Endodermal cell (in vitro differentiated cells): ENCODE measurements around the gene CYP27B1. TPM values are rescaled to one million over a fixed set of nuclear protein-coding genes. Genes with fewer than 3 reads are reported as not detected.
A peak's percentile ranks its signal among the peaks of the same experiment; 100 is the strongest.

Source experiments
- DNase-seq: peaks from one replicate; pipeline ENCODE4 v3.0.0-alpha.2; 2017
- H3K27ac ChIP-seq: 2 replicates; pipeline ENCODE4 v1.5.1; 2013; ENCODE audit warnings: mild to moderate bottlenecking, low read depth, low read length, moderate library complexity
- H3K27me3 ChIP-seq: 2 replicates; pipeline ENCODE4 v1.6.1; 2013; ENCODE audit warnings: mild to moderate bottlenecking, low read length, moderate library complexity; ENCODE audit not compliant: insufficient read depth, control insufficient read depth, poor library complexity, severe bottlenecking
- H3K36me3 ChIP-seq: 2 replicates; pipeline ENCODE4 v1.7.0; 2013; ENCODE audit warnings: mild to moderate bottlenecking, low read length, moderate library complexity; ENCODE audit not compliant: control insufficient read depth, insufficient read depth
- H3K4me1 ChIP-seq: one replicate; pipeline ENCODE4 v1.7.0; 2013; ENCODE audit warnings: low read length; ENCODE audit not compliant: control insufficient read depth, insufficient read depth
- H3K4me3 ChIP-seq: 2 replicates; pipeline ENCODE4 v1.5.1; 2013; ENCODE audit warnings: mild to moderate bottlenecking, low read length, moderate library complexity
- H3K9ac ChIP-seq: 2 replicates; pipeline ENCODE4 v1.6.1; 2013; ENCODE audit warnings: mild to moderate bottlenecking, low read length, moderate library complexity; ENCODE audit not compliant: poor library complexity, severe bottlenecking; ENCODE audit errors: extremely low read depth
- H3K9me3 ChIP-seq: 2 replicates; pipeline ENCODE4 v1.6.1; 2013; ENCODE audit warnings: mild to moderate bottlenecking, low read length, moderate library complexity; ENCODE audit not compliant: control insufficient read depth
- H3K27ac Mint-ChIP-seq: 2 replicates; pipeline ENCODE4 v1.8.0; 2020; ENCODE audit warnings: mixed read lengths
- H3K27me3 Mint-ChIP-seq: 2 replicates; pipeline ENCODE4 v1.8.0; 2021; ENCODE audit warnings: mild to moderate bottlenecking, mixed read lengths; ENCODE audit not compliant: insufficient read depth
- H3K36me3 Mint-ChIP-seq: 2 replicates; pipeline ENCODE4 v1.8.0; 2020; ENCODE audit warnings: low read depth, mixed read lengths
- H3K4me1 Mint-ChIP-seq: 2 replicates; pipeline ENCODE4 v1.8.0; 2020; ENCODE audit warnings: mixed read lengths
- H3K4me3 Mint-ChIP-seq: 2 replicates; pipeline ENCODE4 v1.8.0; 2020; ENCODE audit warnings: mild to moderate bottlenecking, moderate library complexity, mixed read lengths
- H3K9me3 Mint-ChIP-seq: 2 replicates; pipeline ENCODE4 v1.8.0; 2020; ENCODE audit warnings: mild to moderate bottlenecking, mixed read lengths
- CTCF ChIP-seq: fragments of 200-600 bp; sonication (generic); conservative IDR thresholded peaks from 2 replicates; pipeline ENCODE4 v1.5.0; 2021; ENCODE audit warnings: antibody characterized with exemption, mild to moderate bottlenecking
- WGBS, 2 experiments: methylation state at CpG; one replicate each; pipeline versions ENCODE4 v1.1.5 to v1.1.7; 2013; ENCODE audit warnings: missing lambda C conversion rate in 2 of 2, mixed read lengths in 1 of 2; ENCODE audit not compliant: insufficient coverage in 1 of 2, insufficient read length in 1 of 2; 5-methylcytosine and 5-hydroxymethylcytosine counted together
- total RNA-seq, 2 donors: library from RNA; stranded (reverse); fragmentation: NEBNext Ultra II Directional in 1 of 2; extraction: Animal tissue kit (Norgen Biotek cat#: 25700) in 1 of 2; gene quantifications; 2 replicates in 1 of 2; 3 replicates in 1 of 2; pipeline ENCODE4 v1.2.1, GENCODE V29; 2021

CYP27B1 gene
- total RNA-seq, 2 donors from 2014 or later: 2.4 to 3.1 TPM

- no peak overlapping the region for H3K27ac Mint-ChIP-seq
- no peak for TF ChIP-seq CTCF
- 85 to 86% methylated on average over 10 to 11 of the region's 11 CpGs for WGBS, 2 experiments
- Histone ChIP-seq H3K36me3 (no peaks in the 10 kb centered on the region), H3K4me3 (no peak overlapping the region), H3K27me3 (peaks cover 100% of the 10 kb centered on the region), H3K9ac (no peak overlapping the region), H3K4me1 (no peaks in the 10 kb centered on the region), H3K9me3 (no peaks in the 10 kb centered on the region), H3K27ac (no peak overlapping the region)
- no peaks in the 10 kb centered on the region for H3K36me3 Mint-ChIP-seq
- H3K4me1 Mint-ChIP-seq: peaks cover 6% of the 10 kb centered on the region
- DNase-seq: no peak
- no peak overlapping the region for H3K4me3 Mint-ChIP-seq
- peaks cover 98% of the 10 kb centered on the region for H3K27me3 Mint-ChIP-seq
- H3K9me3 Mint-ChIP-seq: no peaks in the 10 kb centered on the region
Observed at GRCh38 chr12:57732726-57733593, 33.9 kb downstream of the CYP27B1 start.

- WGBS, 2 experiments: 60 to 71% methylated on average over 1 to 4 of the region's 4 CpGs
- Mint-ChIP-seq H3K4me1 (peaks cover 7% of the 10 kb centered on the region), H3K9me3 (no peaks in the 10 kb centered on the region), H3K36me3 (no peaks in the 10 kb centered on the region), H3K4me3 (no peak overlapping the region), H3K27ac (no peak overlapping the region), H3K27me3 (peaks cover 100% of the 10 kb centered on the region)
- H3K27ac ChIP-seq: no peak overlapping the region
- no peak overlapping the region for H3K9ac ChIP-seq
- TF ChIP-seq CTCF: no peak
- H3K9me3 ChIP-seq: no peaks in the 10 kb centered on the region
- DNase-seq: no peak
- no peaks in the 10 kb centered on the region for H3K36me3 ChIP-seq
- no peak overlapping the region for H3K4me3 ChIP-seq
- peaks cover 100% of the 10 kb centered on the region for H3K27me3 ChIP-seq
- H3K4me1 ChIP-seq: no peaks in the 10 kb centered on the region
Observed at GRCh38 chr12:57732270-57732669, 34.6 kb downstream of the CYP27B1 start.

- Mint-ChIP-seq H3K27ac (no peak overlapping the region), H3K4me3 (no peak overlapping the region), H3K36me3 (no peaks in the 10 kb centered on the region), H3K27me3 (peaks cover 100% of the 10 kb centered on the region), H3K9me3 (no peaks in the 10 kb centered on the region), H3K4me1 (peaks cover 4% of the 10 kb centered on the region)
- peaks cover 100% of the 10 kb centered on the region for H3K27me3 ChIP-seq
- DNase-seq: peak; percentile 24
- H3K27ac ChIP-seq: no peak overlapping the region
- H3K4me1 ChIP-seq: no peaks in the 10 kb centered on the region
- H3K36me3 ChIP-seq: no peaks in the 10 kb centered on the region
- H3K9ac ChIP-seq: no peak overlapping the region
- no peak for TF ChIP-seq CTCF
- 81 to 86% methylated on average over 14 to 19 of the region's 19 CpGs for WGBS, 2 experiments
- no peaks in the 10 kb centered on the region for H3K9me3 ChIP-seq
- no peak overlapping the region for H3K4me3 ChIP-seq
Observed at GRCh38 chr12:57731411-57732080, 35.3 kb downstream of the CYP27B1 start.
